C4-2B (cell line): ENCODE data around the gene TBCB.

ENCODE experiments used
- ZFX ChIP-seq: fragments of 450-650 bp; IDR thresholded peaks from 2 replicates; pipeline ENCODE4 v1.6.1; 2017
- TF ChIP-seq, protein P1 (sequence below): fragments of 450-650 bp; conservative IDR thresholded peaks from 2 replicates; pipeline ENCODE4 v1.5.1; 2017; ENCODE audit warnings: mild to moderate bottlenecking

GRCh38 chr19:36100476-36100875 is 14.8 kb upstream of the TBCB start:
- no peak for TF ChIP-seq ZFX
- TF ChIP-seq, protein P1, sequence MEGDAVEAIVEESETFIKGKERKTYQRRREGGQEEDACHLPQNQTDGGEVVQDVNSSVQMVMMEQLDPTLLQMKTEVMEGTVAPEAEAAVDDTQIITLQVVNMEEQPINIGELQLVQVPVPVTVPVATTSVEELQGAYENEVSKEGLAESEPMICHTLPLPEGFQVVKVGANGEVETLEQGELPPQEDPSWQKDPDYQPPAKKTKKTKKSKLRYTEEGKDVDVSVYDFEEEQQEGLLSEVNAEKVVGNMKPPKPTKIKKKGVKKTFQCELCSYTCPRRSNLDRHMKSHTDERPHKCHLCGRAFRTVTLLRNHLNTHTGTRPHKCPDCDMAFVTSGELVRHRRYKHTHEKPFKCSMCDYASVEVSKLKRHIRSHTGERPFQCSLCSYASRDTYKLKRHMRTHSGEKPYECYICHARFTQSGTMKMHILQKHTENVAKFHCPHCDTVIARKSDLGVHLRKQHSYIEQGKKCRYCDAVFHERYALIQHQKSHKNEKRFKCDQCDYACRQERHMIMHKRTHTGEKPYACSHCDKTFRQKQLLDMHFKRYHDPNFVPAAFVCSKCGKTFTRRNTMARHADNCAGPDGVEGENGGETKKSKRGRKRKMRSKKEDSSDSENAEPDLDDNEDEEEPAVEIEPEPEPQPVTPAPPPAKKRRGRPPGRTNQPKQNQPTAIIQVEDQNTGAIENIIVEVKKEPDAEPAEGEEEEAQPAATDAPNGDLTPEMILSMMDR = no peak
